Adrenal gland (tissue), 5 donors: ENCODE measurements around the gene GLB1L2.

ENCODE experiments used
- POLR2A ChIP-seq, 2 donors: fragments of 450-650 bp; IDR thresholded peaks; one replicate each; pipeline ENCODE4 v1.6.1; 2017; ENCODE audit warnings: antibody characterized with exemption in 2 of 2, mild to moderate bottlenecking in 2 of 2, moderate library complexity in 1 of 2
- TF ChIP-seq, protein P1 (sequence below), 6 experiments: fragments of 450-650 bp in 4 of 6; fragments of 200-600 bp in 2 of 6; sonication (generic) in 1 of 6; IDR thresholded peaks; 1 replicate in 5 of 6; 2 replicates in 1 of 6; pipeline versions ENCODE4 v1.5.1 to v1.8.0; 2016 to 2021; ENCODE audit warnings: antibody characterized with exemption in 6 of 6, mild to moderate bottlenecking in 2 of 6, moderate library complexity in 1 of 6
- donor health status: DM: no; HTN: no; CAD: no.

GRCh38 chr11:134342572-134343340 lies 11.0 kb downstream of the GLB1L2 start:
- TF ChIP-seq POLR2A (IDR thresholded peaks at IDR 0.05): no peak
- TF ChIP-seq, protein P1, sequence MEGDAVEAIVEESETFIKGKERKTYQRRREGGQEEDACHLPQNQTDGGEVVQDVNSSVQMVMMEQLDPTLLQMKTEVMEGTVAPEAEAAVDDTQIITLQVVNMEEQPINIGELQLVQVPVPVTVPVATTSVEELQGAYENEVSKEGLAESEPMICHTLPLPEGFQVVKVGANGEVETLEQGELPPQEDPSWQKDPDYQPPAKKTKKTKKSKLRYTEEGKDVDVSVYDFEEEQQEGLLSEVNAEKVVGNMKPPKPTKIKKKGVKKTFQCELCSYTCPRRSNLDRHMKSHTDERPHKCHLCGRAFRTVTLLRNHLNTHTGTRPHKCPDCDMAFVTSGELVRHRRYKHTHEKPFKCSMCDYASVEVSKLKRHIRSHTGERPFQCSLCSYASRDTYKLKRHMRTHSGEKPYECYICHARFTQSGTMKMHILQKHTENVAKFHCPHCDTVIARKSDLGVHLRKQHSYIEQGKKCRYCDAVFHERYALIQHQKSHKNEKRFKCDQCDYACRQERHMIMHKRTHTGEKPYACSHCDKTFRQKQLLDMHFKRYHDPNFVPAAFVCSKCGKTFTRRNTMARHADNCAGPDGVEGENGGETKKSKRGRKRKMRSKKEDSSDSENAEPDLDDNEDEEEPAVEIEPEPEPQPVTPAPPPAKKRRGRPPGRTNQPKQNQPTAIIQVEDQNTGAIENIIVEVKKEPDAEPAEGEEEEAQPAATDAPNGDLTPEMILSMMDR (IDR thresholded peaks at IDR 0.05): no peak
